Ovary (tissue), 3 donors: ENCODE results near the gene SPR.

ENCODE experiments used
- EP300 ChIP-seq: sonication (generic); formaldehyde crosslinking; IDR thresholded peaks from one replicate; pipeline ENCODE4 v1.6.1; 2017; ENCODE audit warnings: antibody characterized with exemption
- POLR2A ChIP-seq: fragments of 450-650 bp; IDR thresholded peaks from one replicate; pipeline ENCODE4 v1.6.1; 2017; ENCODE audit warnings: antibody characterized with exemption, mild to moderate bottlenecking, moderate library complexity
- TF ChIP-seq, protein P1 (sequence below), 3 donors: fragments of 450-650 bp in 2 of 3; fragments of 200-600 bp in 1 of 3; IDR thresholded peaks; one replicate each; pipeline versions ENCODE4 v1.5.1 to v1.8.0; 2016 to 2022; ENCODE audit warnings: antibody characterized with exemption in 3 of 3, mild to moderate bottlenecking in 1 of 3
- donor health status: DM: no; HTN: no; CAD: no.

DNA sequence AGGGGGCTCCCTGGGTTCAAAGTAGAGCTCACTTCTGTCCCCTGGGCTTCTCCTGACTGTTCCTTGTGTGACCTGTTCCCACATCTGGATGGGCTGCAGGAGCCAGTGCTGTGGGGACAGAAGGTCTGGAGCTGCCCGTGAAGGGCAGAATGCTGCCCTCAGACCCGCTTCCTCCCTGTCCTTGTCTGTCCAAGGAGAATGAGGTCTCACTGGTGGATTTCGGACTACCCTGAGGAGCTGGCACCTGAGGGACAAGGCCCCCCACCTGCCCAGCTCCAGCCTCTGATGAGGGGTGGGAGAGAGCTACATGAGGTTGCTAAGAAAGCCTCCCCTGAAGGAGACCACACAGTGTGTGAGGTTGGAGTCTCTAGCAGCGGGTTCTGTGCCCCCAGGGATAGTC is 45.6 kb downstream of the SPR start:
- TF ChIP-seq, protein P1, sequence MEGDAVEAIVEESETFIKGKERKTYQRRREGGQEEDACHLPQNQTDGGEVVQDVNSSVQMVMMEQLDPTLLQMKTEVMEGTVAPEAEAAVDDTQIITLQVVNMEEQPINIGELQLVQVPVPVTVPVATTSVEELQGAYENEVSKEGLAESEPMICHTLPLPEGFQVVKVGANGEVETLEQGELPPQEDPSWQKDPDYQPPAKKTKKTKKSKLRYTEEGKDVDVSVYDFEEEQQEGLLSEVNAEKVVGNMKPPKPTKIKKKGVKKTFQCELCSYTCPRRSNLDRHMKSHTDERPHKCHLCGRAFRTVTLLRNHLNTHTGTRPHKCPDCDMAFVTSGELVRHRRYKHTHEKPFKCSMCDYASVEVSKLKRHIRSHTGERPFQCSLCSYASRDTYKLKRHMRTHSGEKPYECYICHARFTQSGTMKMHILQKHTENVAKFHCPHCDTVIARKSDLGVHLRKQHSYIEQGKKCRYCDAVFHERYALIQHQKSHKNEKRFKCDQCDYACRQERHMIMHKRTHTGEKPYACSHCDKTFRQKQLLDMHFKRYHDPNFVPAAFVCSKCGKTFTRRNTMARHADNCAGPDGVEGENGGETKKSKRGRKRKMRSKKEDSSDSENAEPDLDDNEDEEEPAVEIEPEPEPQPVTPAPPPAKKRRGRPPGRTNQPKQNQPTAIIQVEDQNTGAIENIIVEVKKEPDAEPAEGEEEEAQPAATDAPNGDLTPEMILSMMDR (IDR thresholded peaks at IDR 0.05), result no peak
- TF ChIP-seq POLR2A, result no peak
- no peak for TF ChIP-seq EP300
